GM21515 (cell line): ENCODE measurements around the gene NDUFA11.

Experiments
- ATAC-seq: cut with Tn5 transposase; IDR thresholded peaks from one replicate; pipeline ENCODE4 v1.9.1; 2021; ENCODE audit not compliant: unreplicated experiment

Gene NDUFA11

GRCh38 chr19:5910638-5910907 lies 7.0 kb upstream of the NDUFA11 start:
- no peak for ATAC-seq

GRCh38 chr19:5908773-5909442 lies 5.3 kb upstream of the NDUFA11 start:
- no peak for ATAC-seq

GRCh38 chr19:5907241-5907640 lies 3.7 kb upstream of the NDUFA11 start:
- no peak for ATAC-seq

GRCh38 chr19:5905114-5905778 lies 1.7 kb upstream of the NDUFA11 start:
- ATAC-seq: no peak

- ATAC-seq: peak; percentile 77
These were observed 943 bp upstream of the NDUFA11 start, which contains the start of gene VMAC for GRCh38 chr19:5904352-5905113. Gene VMAC (plus strand): TSS chr19:5904872. CDS start chr19:5904891, 19 bp downstream.

GRCh38 chr19:5903056-5903623 lies 450 bp downstream of the NDUFA11 start:
- no peak for ATAC-seq

GRCh38 chr19:5900976-5901375 lies 2.6 kb downstream of the NDUFA11 start:
- ATAC-seq: no peak

GRCh38 chr19:5899728-5900526 lies 3.7 kb downstream of the NDUFA11 start:
- ATAC-seq: no peak

GRCh38 chr19:5897189-5897969 lies 6.2 kb downstream of the NDUFA11 start:
- ATAC-seq: no peak

GRCh38 chr19:5896365-5897076 lies 7.1 kb downstream of the NDUFA11 start:
- ATAC-seq: no peak

GRCh38 chr19:5895890-5896289 lies 7.7 kb downstream of the NDUFA11 start:
- ATAC-seq: no peak

- ATAC-seq: no peak
These were observed 8.2 kb downstream of the NDUFA11 start for GRCh38 chr19:5895409-5895808.

GRCh38 chr19:5894704-5895349 lies 8.8 kb downstream of the NDUFA11 start:
- ATAC-seq: no peak

- ATAC-seq: no peak
These were observed 9.5 kb downstream of the NDUFA11 start for GRCh38 chr19:5893907-5894703.

GRCh38 chr19:5893296-5893903 lies 10.2 kb downstream of the NDUFA11 start:
- ATAC-seq: no peak

- no peak for ATAC-seq
These were observed 10.8 kb downstream of the NDUFA11 start for GRCh38 chr19:5892772-5893275.

GRCh38 chr19:5891938-5892771 lies 11.4 kb downstream of the NDUFA11 start:
- ATAC-seq: no peak
